ENCODE data around the gene GZMM. TPM values are rescaled to one million over a fixed set of nuclear protein-coding genes. Genes with fewer than 3 reads are reported as not detected.

Gene GZMM
- total RNA-seq, 1 experiment from 2014 or later = 0.66 TPM

- Histone ChIP-seq H3K4me2 (ENCODE audit: insufficient read depth, insufficient read length, low read length) (no peak overlapping the region), H3K27me3 (ENCODE audit: insufficient read depth, low read length) (no peaks in the 10 kb centered on the region; the same call in 1 of the 2 replicates), H3K14ac (ENCODE audit: insufficient read depth, low read length) (no peak overlapping the region), H2AFZ (ENCODE audit: low read length) (no peak overlapping the region), H3T11ph (ENCODE audit: low read length) (no peak overlapping the region), H3K79me1 (ENCODE audit: insufficient read depth, low read depth, low read length, poor library complexity, severe bottlenecking) (no peaks in the 10 kb centered on the region), H4K8ac (replicated peaks; ENCODE audit: insufficient read length, low read depth, low read length) (no peak overlapping the region), H3K23ac (ENCODE audit: insufficient read length, low read depth, low read length) (no peak overlapping the region), H2AK5ac (ENCODE audit: insufficient read length, low read length) (no peak overlapping the region), H3K4ac (ENCODE audit: low read depth, low read length) (no peak overlapping the region), H3K27ac (ENCODE audit: insufficient read length, low read depth, low read length) (no peak overlapping the region), H3K9ac (ENCODE audit: extremely low read depth, insufficient read length, low read length) (no peak overlapping the region), H2BK120ac (ENCODE audit: low read depth, low read length, poor library complexity, severe bottlenecking) (no peak overlapping the region), H4K91ac (ENCODE audit: insufficient read length, low read depth, low read length) (no peak overlapping the region), H4K20me1 (ENCODE audit: control insufficient read depth, insufficient read depth, insufficient read length) (no peaks in the 10 kb centered on the region), H3K23me2 (ENCODE audit: insufficient read length, low read depth, low read length, poor library complexity, severe bottlenecking) (peaks cover 8% of the 10 kb centered on the region), H3K9me3 (ENCODE audit: control insufficient read depth, low read depth, low read length) (no peaks in the 10 kb centered on the region), H3K56ac (ENCODE audit: insufficient read length, low read depth, low read length) (no peak overlapping the region), H4K5ac (ENCODE audit: insufficient read length, low read depth, low read length) (no peak overlapping the region), H3K4me1 (ENCODE audit: insufficient read depth, low read length) (no peaks in the 10 kb centered on the region), H3K79me2 (ENCODE audit: insufficient read depth, low read length) (no peaks in the 10 kb centered on the region), H2BK20ac (ENCODE audit: low read depth, low read length, poor library complexity, severe bottlenecking) (no peak overlapping the region), H2BK15ac (ENCODE audit: low read depth, low read length) (no peak overlapping the region), H2BK5ac (ENCODE audit: insufficient read length, low read length) (no peak overlapping the region), H2BK12ac (ENCODE audit: insufficient read length, low read depth, low read length) (no peak overlapping the region), H3K18ac (ENCODE audit: insufficient read length, low read depth, low read length) (no peak overlapping the region)
- Mint-ChIP-seq H3K27ac (no peak overlapping the region), H3K4me1 (peaks cover 12 to 15% of the 10 kb centered on the region in 2 experiments), H3K27me3 (ENCODE audit: low read depth) (peaks cover 35% of the 10 kb centered on the region), H3K36me3 (ENCODE audit: insufficient read depth in 1 of 3, low read depth in 3 of 3) (peaks cover 6 to 11% (median 8%) of the 10 kb centered on the region in 3 experiments; a peak in 5 of 7 replicates), H3K9me3 (peaks cover 5 to 7% of the 10 kb centered on the region in 2 experiments; a peak in 3 of 5 replicates), H3K4me3 (no peak overlapping the region)
- TF ChIP-seq CTCF (conservative IDR thresholded peaks at IDR 0.05) = no peak
- peak; percentile 24 for DNase-seq
- no CpG with 5 or more reads among the region's 14 CpGs for WGBS (ENCODE audit: extremely low coverage, insufficient read length, low lambda C conversion rate)
Measured at GRCh38 chr19:504616-505015, 39.2 kb upstream of the GZMM start.
